Panc1 (cell line): Measurements from ENCODE around the gene GPC6. TPM values are rescaled to one million over a fixed set of nuclear protein-coding genes. Genes with fewer than 3 reads are reported as not detected.

Source experiments
- ATAC-seq: fragments of 200-7000 bp; cut with Tn5 transposase; 2 replicates; pipeline ENCODE4 v1.9.1; 2020; ENCODE audit warnings: mild to moderate bottlenecking, moderate library complexity
- BruUV-seq: library from RNA; stranded (reverse); fragments of 400-500 nt; replicated peaks from 2 replicates; lab custom pipeline; 2021; lab: Mats Ljungman, UMichigan
- CTCF ChIA-PET: fragments of 300-600 bp; sonication (Branson Sonifier 250); formaldehyde crosslinking; loops from one replicate; lab custom pipeline; 2022; ENCODE audit warnings: antibody characterized with exemption; lab: Charles Lee
- POLR2A ChIA-PET: fragments of 300-600 bp; sonication (Branson Sonifier 250); formaldehyde crosslinking; loops from one replicate; lab custom pipeline; 2022; ENCODE audit warnings: antibody characterized with exemption; lab: Charles Lee
- DNase-seq: peaks from one replicate; pipeline ENCODE4 v3.0.0-alpha.2; 2010; ENCODE audit warnings: low read depth, low spot score
- H3K27ac ChIP-seq: 2 replicates; pipeline ENCODE4 v1.5.1; 2011; ENCODE audit warnings: mild to moderate bottlenecking, low read length, inconsistent platforms
- H3K27me3 ChIP-seq: fragments of 200-500 bp; sonication (Bioruptor generic); 2 replicates; pipeline ENCODE4 v1.6.0; 2014; ENCODE audit warnings: low read length, inconsistent platforms; ENCODE audit not compliant: control insufficient read depth, insufficient read depth
- H3K36me3 ChIP-seq: fragments of 200-500 bp; sonication (Bioruptor generic); 2 replicates; pipeline ENCODE4 v1.5.1; 2014; ENCODE audit warnings: inconsistent platforms, mild to moderate bottlenecking, low read length, moderate library complexity; ENCODE audit not compliant: control insufficient read depth, insufficient read depth
- H3K4me1 ChIP-seq: 2 replicates; pipeline ENCODE4 v1.5.1; 2011; ENCODE audit warnings: inconsistent platforms, mild to moderate bottlenecking, low read length, moderate library complexity; ENCODE audit not compliant: control insufficient read depth, insufficient read depth
- H3K4me3 ChIP-seq, 2 experiments: 2 replicates each; pipeline ENCODE4 v1.5.1; 2011 to 2012; ENCODE audit warnings: low read depth in 2 of 2, low read length in 2 of 2, mild to moderate bottlenecking in 2 of 2, inconsistent platforms in 1 of 2, moderate library complexity in 1 of 2
- H3K9me3 ChIP-seq: fragments of 200-500 bp; sonication (Bioruptor generic); 2 replicates; pipeline ENCODE4 v1.5.1; 2014; ENCODE audit warnings: low read depth, mild to moderate bottlenecking, inconsistent platforms, low read length, moderate library complexity; ENCODE audit not compliant: control insufficient read depth, insufficient read depth
- POLR2AphosphoS5 ChIP-seq: IDR thresholded peaks from 2 replicates; pipeline ENCODE4 v1.6.1; 2012; ENCODE audit warnings: mild to moderate bottlenecking, low read depth, low read length, moderate library complexity
- REST ChIP-seq, 2 experiments: IDR thresholded peaks; 2 replicates each; pipeline ENCODE4 v1.6.1; 2011 to 2012; ENCODE audit warnings: low read depth in 2 of 2, control low read depth in 1 of 2, low read length in 1 of 2, mild to moderate bottlenecking in 1 of 2, moderate library complexity in 1 of 2; ENCODE audit not compliant: insufficient read depth in 1 of 2
- SIN3A ChIP-seq: IDR thresholded peaks from 2 replicates; pipeline ENCODE4 v1.6.1; 2012; ENCODE audit warnings: low read depth, mild to moderate bottlenecking, low read length, moderate library complexity, borderline replicate concordance; ENCODE audit not compliant: insufficient read depth
- TCF7L2 ChIP-seq: IDR thresholded peaks from 2 replicates; pipeline ENCODE4 v1.6.1; 2011; ENCODE audit warnings: mild to moderate bottlenecking, low read depth, low read length, inconsistent platforms
- in situ Hi-C: cut with HindIII; loops from 2 replicates; pipeline ENCODE4 v1.10.0; 2016; ENCODE audit warnings: low sequenced_read_pairs, low pct_unique_long_range_greater_than_20kb
- intact Hi-C: fragments of 100-400 bp; cut with micrococcal nuclease; formaldehyde crosslinking; loops from one replicate; pipeline ENCODE4 v1.10.0; 2022; ENCODE audit not compliant: unreplicated experiment
- total RNA-seq: library from RNA; stranded (reverse); gene quantifications from one replicate; pipeline ENCODE4 v1.2.1, GENCODE V29; 2021; ENCODE audit not compliant: unreplicated experiment
- TF ChIP-seq, protein P1 (sequence below): fragments of 450-650 bp; IDR thresholded peaks from 2 replicates; pipeline ENCODE4 v1.5.1; 2017; ENCODE audit warnings: mild to moderate bottlenecking

Gene GPC6
- total RNA-seq, 1 experiment from 2014 or later, result 4.8 TPM

GRCh38 chr13:93936901-93937300 lies 710.3 kb downstream of the GPC6 start:
- CTCF ChIA-PET, result no interaction called here
- Histone ChIP-seq H3K27ac (no peak overlapping the region), H3K4me3 (no peak overlapping the region), H3K9me3 (no peaks in the 10 kb centered on the region), H3K27me3 (no peaks in the 10 kb centered on the region), H3K4me1 (no peaks in the 10 kb centered on the region), H3K36me3 (no peaks in the 10 kb centered on the region)
- intact Hi-C loops (no loop called here), in situ Hi-C loops (no loop called here)
- BruUV-seq, result no TSS peak
- DNase-seq (no peak), ATAC-seq (no peak)
- TF ChIP-seq TCF7L2 (no peak), SIN3A (no peak), POLR2AphosphoS5 (no peak), REST (IDR thresholded peaks at IDR 0.05; ENCODE audit: insufficient read depth in 1 of 2, low read depth in 2 of 2, low read length in 1 of 2) (no peak)
- TF ChIP-seq, protein P1, sequence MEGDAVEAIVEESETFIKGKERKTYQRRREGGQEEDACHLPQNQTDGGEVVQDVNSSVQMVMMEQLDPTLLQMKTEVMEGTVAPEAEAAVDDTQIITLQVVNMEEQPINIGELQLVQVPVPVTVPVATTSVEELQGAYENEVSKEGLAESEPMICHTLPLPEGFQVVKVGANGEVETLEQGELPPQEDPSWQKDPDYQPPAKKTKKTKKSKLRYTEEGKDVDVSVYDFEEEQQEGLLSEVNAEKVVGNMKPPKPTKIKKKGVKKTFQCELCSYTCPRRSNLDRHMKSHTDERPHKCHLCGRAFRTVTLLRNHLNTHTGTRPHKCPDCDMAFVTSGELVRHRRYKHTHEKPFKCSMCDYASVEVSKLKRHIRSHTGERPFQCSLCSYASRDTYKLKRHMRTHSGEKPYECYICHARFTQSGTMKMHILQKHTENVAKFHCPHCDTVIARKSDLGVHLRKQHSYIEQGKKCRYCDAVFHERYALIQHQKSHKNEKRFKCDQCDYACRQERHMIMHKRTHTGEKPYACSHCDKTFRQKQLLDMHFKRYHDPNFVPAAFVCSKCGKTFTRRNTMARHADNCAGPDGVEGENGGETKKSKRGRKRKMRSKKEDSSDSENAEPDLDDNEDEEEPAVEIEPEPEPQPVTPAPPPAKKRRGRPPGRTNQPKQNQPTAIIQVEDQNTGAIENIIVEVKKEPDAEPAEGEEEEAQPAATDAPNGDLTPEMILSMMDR, result no peak
- POLR2A ChIA-PET, result no interaction called here

DNA sequence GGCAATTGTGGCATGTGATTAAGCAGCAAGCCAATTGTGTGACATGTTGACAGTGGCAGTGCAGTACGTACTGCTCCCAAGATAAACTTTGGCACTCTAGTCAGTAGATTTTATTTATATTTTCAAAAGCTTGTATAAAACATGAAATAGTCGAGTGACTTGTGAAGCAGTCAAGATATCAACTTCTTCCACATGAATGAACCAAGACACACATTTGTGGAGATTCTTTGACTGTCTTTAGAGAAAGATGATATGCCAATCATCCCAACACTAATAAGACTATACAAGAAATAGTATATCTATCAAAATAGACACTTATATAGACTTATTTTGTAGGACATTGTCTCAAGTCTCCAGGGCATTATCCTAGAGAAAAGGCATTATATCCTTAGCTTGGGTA lies 714.8 kb downstream of the GPC6 start:
- H3K36me3 ChIP-seq, result no peaks in the 10 kb centered on the region
- CTCF ChIA-PET, result no interaction called here
- no peak overlapping the region for H3K4me3 ChIP-seq
- H3K27ac ChIP-seq, result no peak overlapping the region
- intact Hi-C loops, result no loop called here
- H3K9me3 ChIP-seq, result no peaks in the 10 kb centered on the region
- TF ChIP-seq, protein P1, result no peak
- TF ChIP-seq TCF7L2 (no peak), POLR2AphosphoS5 (no peak), SIN3A (no peak), REST (IDR thresholded peaks at IDR 0.05; ENCODE audit: insufficient read depth in 1 of 2, low read depth in 2 of 2, low read length in 1 of 2) (no peak)
- no peaks in the 10 kb centered on the region for H3K27me3 ChIP-seq
- DNase-seq, result no peak
- no peak for ATAC-seq
- in situ Hi-C loops, result no loop called here
- POLR2A ChIA-PET, result no interaction called here
- BruUV-seq, result no TSS peak
- no peaks in the 10 kb centered on the region for H3K4me1 ChIP-seq
